GM12874 (cell line): Measurements from ENCODE around the gene EHBP1.

ENCODE experiments used
- CTCF ChIP-seq: IDR thresholded peaks from 2 replicates; pipeline ENCODE4 v1.5.1; 2011; ENCODE audit warnings: low read depth, mild to moderate bottlenecking, control low read depth, low read length, moderate library complexity; ENCODE audit not compliant: insufficient read depth

EHBP1 gene

GRCh38 chr2:63044362-63045327, 339.1 kb downstream of the EHBP1 start:
- no peak for TF ChIP-seq CTCF

GRCh38 chr2:63046552-63046951, 341.0 kb downstream of the EHBP1 start:
- TF ChIP-seq CTCF, result no peak

- TF ChIP-seq CTCF, result no peak
Observed at GRCh38 chr2:63046961-63047320, 341.4 kb downstream of the EHBP1 start.

GRCh38 chr2:63047321-63048279, 342.1 kb downstream of the EHBP1 start:
- 0 out of 2 replicates have a peak, but pooled peaks have one; percentile 12 for TF ChIP-seq CTCF

- TF ChIP-seq CTCF, result no peak
Observed at GRCh38 chr2:63048367-63049171, 343.1 kb downstream of the EHBP1 start.

- no peak for TF ChIP-seq CTCF
Observed at GRCh38 chr2:63049211-63049969, 343.9 kb downstream of the EHBP1 start.
